Measurements from ENCODE around the gene EEF1AKMT2. TPM values are rescaled to one million over a fixed set of nuclear protein-coding genes. Genes with fewer than 3 reads are reported as not detected.

The EEF1AKMT2 gene
- total and polyA plus RNA-seq, 2 experiments from 2014 or later: 17.3 to 23.9 TPM

GRCh38 chr10:124717041-124717757 lies 74.5 kb downstream of the EEF1AKMT2 start:
- no peak for TF ChIP-seq CTCF (IDR thresholded peaks at IDR 0.05; ENCODE audit: low read depth, low read length)
- Histone ChIP-seq H3K4me3 (no peak overlapping the region), H3K27me3 (no peaks in the 10 kb centered on the region), H3K36me3 (no peaks in the 10 kb centered on the region), H3K4me1 (ENCODE audit: low read depth) (peaks cover 44% of the 10 kb centered on the region), H3K27ac (peak overlapping the region; percentile 81), H3K9me3 (ENCODE audit: low read depth) (no peaks in the 10 kb centered on the region)
- no peak for DNase-seq (ENCODE audit: low read depth in 1 of 2, low spot score in 1 of 2)

- DNase-seq (ENCODE audit: low read depth in 1 of 2, low spot score in 1 of 2): no peak
- Histone ChIP-seq H3K9me3 (ENCODE audit: low read depth) (no peaks in the 10 kb centered on the region), H3K27me3 (no peaks in the 10 kb centered on the region), H3K27ac (peak overlapping the region; percentile 33), H3K4me3 (no peak overlapping the region), H3K4me1 (ENCODE audit: low read depth) (peaks cover 41% of the 10 kb centered on the region), H3K36me3 (no peaks in the 10 kb centered on the region)
- TF ChIP-seq CTCF (IDR thresholded peaks at IDR 0.05; ENCODE audit: low read depth, low read length): no peak
Observed at GRCh38 chr10:124716369-124716768, 75.3 kb downstream of the EEF1AKMT2 start.

GRCh38 chr10:124715439-124715838 lies 76.2 kb downstream of the EEF1AKMT2 start:
- Histone ChIP-seq H3K27ac (no peak overlapping the region), H3K27me3 (no peaks in the 10 kb centered on the region), H3K4me1 (ENCODE audit: low read depth) (peaks cover 38% of the 10 kb centered on the region), H3K36me3 (no peaks in the 10 kb centered on the region), H3K9me3 (ENCODE audit: low read depth) (no peaks in the 10 kb centered on the region), H3K4me3 (no peak overlapping the region)
- TF ChIP-seq CTCF (IDR thresholded peaks at IDR 0.05; ENCODE audit: low read depth, low read length): no peak
- DNase-seq (ENCODE audit: low read depth in 1 of 2, low spot score in 1 of 2): no peak

GRCh38 chr10:124713679-124714255 lies 77.9 kb downstream of the EEF1AKMT2 start:
- TF ChIP-seq CTCF (IDR thresholded peaks at IDR 0.05; ENCODE audit: low read depth, low read length): no peak
- H3K36me3 ChIP-seq: no peaks in the 10 kb centered on the region
- H3K27ac ChIP-seq: no peak overlapping the region
- H3K4me1 ChIP-seq (ENCODE audit: low read depth): peaks cover 35% of the 10 kb centered on the region
- H3K9me3 ChIP-seq (ENCODE audit: low read depth): no peaks in the 10 kb centered on the region
- DNase-seq (ENCODE audit: low read depth in 1 of 2, low spot score in 1 of 2): no peak
- no peaks in the 10 kb centered on the region for H3K27me3 ChIP-seq
- no peak overlapping the region for H3K4me3 ChIP-seq

GRCh38 chr10:124712704-124713407 lies 78.8 kb downstream of the EEF1AKMT2 start:
- H3K36me3 ChIP-seq: no peaks in the 10 kb centered on the region
- H3K9me3 ChIP-seq (ENCODE audit: low read depth): no peaks in the 10 kb centered on the region
- H3K27me3 ChIP-seq: no peaks in the 10 kb centered on the region
- no peak overlapping the region for H3K4me3 ChIP-seq
- H3K4me1 ChIP-seq (ENCODE audit: low read depth): peaks cover 34% of the 10 kb centered on the region
- no peak for TF ChIP-seq CTCF (IDR thresholded peaks at IDR 0.05; ENCODE audit: low read depth, low read length)
- DNase-seq (ENCODE audit: low read depth in 1 of 2, low spot score in 1 of 2): no peak
- H3K27ac ChIP-seq: no peak overlapping the region

All from cardiac muscle cell (in vitro differentiated cells and primary cell).